ENCODE data around the gene AOPEP.

Gene AOPEP

DNA sequence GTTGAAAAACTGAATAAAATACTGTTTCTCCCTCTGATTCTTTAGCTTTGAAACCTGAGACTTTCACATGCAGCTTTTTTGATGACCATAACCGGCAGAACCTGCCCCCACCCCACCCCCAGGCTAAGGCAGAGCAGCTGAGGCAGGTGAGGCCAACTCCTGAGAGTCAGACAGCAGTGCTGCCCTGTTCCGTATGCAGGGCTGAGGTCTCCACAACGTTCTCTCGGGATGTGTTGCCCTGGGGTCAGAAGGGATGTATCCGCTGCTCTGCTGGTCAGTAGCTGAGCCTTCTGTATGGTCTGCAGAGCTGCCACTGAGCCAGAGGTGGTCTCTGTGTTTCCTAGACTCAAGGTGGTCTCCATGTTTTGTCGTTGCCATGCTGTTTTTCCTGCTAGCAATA lies 190.5 kb downstream of the AOPEP start:
- Histone ChIP-seq H3K27ac (peak overlapping the region in 13 of 21 experiments; percentile 11 to 92 (median 34)), H3K4me3 (no peak overlapping the region)

DNA sequence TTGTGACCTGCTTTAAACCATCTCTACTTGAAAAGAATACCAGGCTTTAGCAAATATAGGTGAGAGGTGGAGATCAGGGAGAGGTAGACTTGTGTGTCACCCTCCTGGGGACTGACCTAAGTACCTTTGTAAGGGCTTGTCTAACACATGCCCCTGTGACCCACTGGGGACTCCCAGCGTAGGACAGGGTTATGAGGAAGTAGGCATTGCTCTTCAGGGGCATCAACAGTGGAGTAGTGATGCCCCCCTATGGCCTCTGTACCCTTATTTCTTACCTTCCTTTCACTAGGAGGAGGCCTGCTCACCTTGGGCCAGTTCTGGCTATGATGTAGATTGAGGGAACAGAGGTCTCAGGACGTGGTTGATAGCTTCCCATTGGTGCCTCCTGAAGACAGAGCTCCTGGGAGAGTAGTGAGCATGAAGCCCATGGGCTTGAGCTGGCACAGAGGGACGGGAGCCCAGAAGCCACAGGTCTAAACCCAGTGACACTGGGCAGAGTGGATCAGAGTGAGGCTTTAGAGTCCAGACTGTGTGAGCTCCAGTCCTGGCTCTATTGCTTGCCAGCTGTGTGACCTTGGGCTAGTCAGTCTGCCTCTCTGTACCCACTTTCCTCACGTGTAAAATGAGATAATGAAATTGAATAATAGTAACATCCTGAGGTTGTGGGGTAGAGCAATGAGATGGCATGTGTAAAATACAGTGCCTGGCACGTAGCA lies 191.7 kb downstream of the AOPEP start:
- peak overlapping the region in 12 of 21 experiments; percentile 2 to 96 (median 82) for H3K27ac ChIP-seq
- H3K4me3 ChIP-seq: no peak overlapping the region

DNA sequence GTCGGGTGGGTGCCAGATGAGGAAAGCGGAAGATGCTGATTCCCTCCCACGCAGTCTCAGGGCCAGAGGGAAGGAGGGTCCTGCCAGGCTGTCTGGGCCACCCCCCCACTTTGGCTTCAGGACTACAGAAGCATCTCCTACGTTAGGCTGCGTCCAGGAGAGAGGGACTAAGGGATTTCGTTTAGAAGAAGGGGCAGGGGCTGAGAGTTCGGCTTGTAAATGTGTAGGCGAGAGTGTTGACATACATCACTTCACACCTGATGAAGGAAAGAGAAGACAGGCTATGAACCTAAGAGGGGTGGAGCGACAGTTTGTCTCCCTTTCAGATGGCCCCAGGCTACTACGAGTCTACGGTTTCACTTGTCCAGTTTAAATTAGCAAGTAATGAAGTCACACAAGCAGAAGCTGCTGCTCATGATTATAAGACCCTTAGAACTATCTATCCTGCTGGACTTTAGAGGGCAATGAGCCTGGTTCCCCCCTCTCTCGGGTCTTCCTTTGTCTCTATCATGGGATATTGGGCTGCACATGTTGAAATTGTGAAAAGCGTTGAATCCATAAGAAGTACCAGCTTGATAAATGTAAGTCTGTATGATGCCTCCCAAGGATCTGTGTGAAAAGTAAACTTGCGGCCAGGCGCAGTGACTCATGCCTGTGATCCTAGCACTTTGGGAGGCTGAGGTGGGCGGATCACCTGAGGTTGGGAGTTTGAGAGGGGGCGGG lies 193.0 kb downstream of the AOPEP start:
- H3K27ac ChIP-seq: peak overlapping the region in 20 of 21 experiments; percentile 59 to 96 (median 84)
- no peak overlapping the region for H3K4me3 ChIP-seq

DNA sequence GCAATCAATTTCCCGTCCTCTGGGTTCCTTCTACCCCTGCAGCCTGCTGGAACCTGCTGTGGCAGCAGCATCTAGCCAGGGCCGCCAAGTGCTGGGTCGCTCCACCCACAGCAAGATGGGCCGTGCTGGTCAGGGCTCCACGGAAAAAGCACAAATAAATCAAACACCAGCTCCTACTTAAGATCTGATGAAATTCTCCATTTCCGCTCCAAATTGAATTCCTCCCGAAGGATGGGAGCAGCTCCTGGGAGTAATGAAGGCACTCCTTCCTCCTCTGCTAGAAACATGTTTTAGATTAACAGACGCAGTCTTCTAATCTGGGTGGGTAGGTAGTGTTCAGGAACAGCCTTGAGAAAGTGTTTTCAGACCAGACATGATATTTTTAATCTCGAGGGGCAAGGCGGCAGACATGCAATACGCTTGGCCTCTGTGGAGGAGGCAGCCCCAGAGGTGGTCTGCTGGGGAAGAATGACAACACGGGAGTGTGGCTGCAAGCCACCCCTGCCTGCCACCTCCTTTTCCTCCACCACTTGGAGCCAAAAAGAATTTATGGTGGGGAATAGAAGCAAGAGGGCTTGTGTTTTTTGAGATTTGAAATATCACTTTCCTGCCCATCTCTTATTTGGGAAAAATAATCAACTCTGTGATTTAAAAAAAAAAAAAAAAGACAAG lies 194.1 kb downstream of the AOPEP start:
- Histone ChIP-seq H3K4me3 (no peak overlapping the region), H3K27ac (peak overlapping the region in 20 of 21 experiments; percentile 60 to 96 (median 84))

DNA sequence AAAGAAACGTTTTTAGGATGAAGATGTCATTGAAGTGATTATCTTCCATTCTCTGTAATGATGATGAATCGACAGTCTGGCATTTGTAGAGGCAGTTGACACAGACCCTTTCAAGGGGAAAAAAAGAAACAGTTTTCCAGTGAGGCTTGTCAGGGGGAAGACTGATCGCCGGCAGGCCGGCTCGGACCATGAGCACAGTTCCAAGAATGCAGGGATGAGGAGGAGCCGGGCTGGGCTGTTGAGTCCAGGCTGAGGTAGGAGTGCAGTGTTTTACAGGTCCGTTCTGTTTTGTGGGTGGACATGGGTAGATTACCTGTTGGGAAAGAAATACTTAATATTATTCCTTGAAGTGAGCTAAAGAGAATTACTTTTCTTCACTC lies 194.6 kb downstream of the AOPEP start:
- Histone ChIP-seq H3K4me3 (no peak overlapping the region), H3K27ac (peak overlapping the region in 20 of 21 experiments; percentile 60 to 96 (median 84))

DNA sequence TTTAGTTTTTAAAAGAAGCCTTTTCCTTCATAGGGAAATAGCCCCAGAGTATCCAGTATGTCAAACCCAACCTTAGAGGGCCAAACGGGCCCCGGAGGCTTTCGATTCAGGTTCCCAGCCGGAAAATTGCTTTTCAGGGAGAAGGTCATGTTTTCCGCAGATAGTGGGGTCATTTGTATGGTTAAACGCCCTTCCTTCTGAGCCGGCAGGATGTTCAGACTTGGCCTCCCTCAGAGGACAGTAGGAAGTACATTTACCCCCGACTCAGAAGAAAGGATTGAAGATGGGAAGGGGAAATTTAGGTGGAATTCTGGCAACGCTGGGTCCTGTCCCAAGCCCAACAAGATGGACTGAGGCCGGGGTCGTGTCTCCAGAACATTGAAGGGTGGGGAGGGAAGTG lies 195.2 kb downstream of the AOPEP start:
- Histone ChIP-seq H3K27ac (peak overlapping the region in 20 of 21 experiments; percentile 60 to 96 (median 84)), H3K4me3 (no peak overlapping the region)

DNA sequence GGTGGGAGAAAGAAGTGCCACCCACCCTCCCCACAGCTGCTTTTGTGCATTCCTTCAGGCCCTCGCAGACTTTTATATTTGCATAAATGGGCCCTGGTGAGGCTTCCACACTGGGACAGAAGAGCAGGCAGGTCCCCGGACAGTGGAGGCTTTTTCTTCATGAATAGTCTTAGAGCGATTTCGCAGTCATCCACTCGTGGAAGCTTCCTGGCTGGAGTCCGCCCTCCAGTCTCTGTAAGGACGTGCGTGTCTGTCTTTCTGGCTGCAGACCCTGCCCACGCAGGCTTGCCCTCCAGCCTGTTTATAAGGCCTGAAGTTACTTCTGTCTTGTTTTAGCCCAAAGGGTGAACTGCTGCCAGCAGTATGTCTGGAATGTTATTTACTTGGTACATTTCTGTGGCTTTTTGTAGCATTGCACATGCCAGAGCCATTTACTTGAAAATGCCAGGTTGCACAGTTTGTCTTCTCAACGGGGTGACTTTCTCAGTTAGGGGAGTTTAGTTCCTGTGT lies 195.7 kb downstream of the AOPEP start:
- no peak overlapping the region for H3K4me3 ChIP-seq
- peak overlapping the region in 20 of 21 experiments; percentile 60 to 96 (median 84) for H3K27ac ChIP-seq

DNA sequence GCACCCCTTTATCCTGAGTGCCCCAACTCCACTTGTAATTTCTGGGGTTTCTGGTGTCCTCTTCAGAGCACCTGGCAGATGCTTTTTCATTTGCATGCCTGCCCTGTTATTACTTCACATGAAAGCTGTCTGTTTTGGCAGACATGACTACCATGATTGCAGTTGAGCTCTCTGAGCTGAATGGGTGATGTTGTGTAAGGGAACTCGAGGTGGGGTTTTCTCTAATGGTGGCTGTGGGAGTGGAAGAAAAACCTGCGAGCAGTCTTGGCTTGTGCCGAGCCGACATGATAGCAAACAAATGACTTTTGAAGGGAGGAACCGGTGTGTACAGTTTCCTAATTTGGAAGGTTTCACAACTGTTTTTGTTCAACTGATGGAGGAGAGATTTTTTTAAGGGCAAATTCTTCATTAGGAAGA lies 196.2 kb downstream of the AOPEP start:
- Histone ChIP-seq H3K27ac (peak overlapping the region in 20 of 21 experiments; percentile 60 to 96 (median 84)), H3K4me3 (no peak overlapping the region)

DNA sequence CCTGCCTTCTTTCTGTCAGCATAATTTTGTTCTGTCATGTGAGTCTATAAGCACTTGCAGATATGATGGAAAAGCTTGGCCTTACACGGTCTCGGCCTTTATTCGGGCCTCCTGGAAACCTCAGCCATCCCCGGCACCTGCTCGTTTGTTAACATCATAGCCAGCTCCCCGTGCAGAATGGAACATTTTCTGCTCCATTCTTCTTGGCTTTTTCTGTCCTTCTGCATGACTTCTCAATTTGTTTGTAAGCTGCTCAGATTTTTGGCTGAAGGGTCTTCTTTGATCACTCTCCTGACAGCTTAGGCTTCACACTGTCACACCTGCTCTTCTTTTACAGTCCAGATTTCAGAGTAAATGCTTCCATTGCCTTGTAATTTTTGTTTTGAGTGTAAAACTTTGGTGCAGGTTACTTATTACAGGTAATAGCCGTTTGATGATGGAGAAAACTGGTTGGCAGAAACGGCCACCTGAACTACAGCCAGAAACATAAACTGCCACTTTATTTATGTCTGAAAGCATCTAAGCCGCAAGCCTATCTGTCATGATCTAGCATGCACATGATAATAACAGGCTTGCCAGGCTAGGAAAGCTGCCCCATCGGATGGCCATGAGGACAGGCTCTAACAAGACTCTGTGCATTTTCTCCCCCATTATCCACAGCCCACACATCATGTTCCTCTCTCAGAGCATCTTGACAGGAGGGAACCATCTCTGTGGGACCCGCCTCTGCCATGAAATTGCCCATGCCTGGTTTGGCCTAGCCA lies 197.0 kb downstream of the AOPEP start:
- Histone ChIP-seq H3K4me3 (no peak overlapping the region), H3K27ac (peak overlapping the region in 20 of 21 experiments; percentile 60 to 96 (median 84))

DNA sequence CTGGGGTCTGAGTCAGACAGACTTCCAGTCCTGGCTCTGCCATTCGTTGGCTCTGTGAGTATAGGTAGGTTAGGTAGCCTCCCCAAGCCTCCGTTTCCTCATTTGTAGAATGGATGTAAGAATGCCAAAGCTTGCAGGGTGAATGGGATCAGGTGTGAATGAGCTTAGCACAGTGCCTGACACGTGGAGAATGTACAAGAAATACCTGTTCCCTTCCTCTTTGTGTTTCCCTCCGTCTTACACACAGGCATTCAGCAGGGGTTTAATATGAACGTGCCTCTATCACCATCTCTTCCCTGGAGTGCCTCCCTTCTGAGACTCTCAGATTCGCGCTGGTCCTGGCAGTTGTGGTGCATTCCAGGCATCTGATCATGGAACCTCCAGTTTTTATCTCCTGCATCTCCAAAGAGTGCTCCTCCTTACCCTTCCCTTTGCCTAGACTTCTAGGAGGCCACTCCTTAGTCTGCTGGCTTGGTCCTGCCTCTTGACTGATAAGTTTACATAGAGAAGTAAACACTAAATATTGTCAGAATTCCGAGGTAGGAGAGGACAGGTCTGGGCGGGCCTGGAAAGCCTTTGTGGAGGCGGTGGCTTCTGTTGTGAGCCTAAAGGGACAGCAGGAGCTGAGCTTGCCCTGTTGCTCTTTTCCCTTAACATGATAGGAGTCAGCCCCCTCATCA lies 199.4 kb downstream of the AOPEP start:
- peak overlapping the region in 17 of 21 experiments; percentile 15 to 95 (median 64) for H3K27ac ChIP-seq

DNA sequence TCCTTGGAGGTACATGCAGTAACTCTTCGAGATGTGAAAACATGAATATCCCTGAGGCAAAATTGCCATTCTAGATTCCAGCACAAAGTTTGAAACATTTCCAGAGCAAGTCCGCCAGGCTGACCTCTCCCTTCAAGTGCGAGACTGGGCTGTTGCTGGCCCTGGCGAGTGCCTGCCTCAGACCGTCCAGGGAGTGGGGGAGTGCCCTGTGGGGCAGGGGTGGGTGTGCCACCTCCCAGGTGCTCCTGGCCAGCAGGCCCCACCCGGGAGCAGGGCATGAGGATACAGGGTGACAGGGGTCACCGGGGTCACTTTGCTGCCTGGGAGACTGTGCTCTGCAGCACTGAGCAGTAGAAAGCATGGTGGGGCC lies 199.9 kb downstream of the AOPEP start:
- Histone ChIP-seq H3K27ac (peak overlapping the region in 15 of 21 experiments; percentile 33 to 95 (median 62)), H3K4me3 (no peak overlapping the region)

More for the DNA sequence above, 199.4 kb downstream of the AOPEP start:
- no peak overlapping the region for H3K4me3 ChIP-seq

DNA sequence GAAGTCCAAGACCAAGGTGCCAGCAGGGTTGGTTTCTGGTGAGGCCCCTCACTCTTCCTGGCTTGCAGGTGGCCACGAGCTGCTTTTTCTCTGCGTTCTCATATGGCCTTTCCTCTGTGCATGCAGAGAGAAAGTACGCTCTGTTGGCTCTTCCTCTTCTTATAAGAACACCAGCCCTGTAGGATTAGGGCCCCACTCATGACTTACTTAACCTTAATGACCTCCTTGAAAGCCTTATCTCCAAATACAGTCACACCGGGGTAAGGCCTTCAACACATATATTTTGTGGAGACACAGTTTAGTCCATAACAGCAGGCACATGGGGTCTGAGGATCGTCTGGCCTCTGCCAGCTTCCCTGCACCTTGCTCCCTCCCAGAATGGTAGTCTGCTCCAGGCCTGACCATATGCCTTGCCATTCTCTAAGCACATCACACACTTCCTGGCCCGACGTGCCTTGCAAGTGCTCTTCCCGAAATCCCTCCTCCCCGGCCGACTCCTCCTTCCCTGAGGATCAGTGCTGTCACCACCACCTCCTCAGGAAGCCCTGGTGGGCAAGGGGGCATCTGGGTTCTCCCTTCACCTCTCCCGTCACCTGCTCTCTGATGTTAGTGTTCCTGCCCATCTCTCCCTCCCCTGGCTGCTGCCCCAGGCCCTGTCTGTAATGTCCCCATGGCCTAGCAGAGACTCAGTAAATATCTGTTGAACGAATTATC lies 200.7 kb downstream of the AOPEP start:
- Histone ChIP-seq H3K27ac (peak overlapping the region in 17 of 21 experiments; percentile 9 to 95 (median 60)), H3K4me3 (no peak overlapping the region)

DNA sequence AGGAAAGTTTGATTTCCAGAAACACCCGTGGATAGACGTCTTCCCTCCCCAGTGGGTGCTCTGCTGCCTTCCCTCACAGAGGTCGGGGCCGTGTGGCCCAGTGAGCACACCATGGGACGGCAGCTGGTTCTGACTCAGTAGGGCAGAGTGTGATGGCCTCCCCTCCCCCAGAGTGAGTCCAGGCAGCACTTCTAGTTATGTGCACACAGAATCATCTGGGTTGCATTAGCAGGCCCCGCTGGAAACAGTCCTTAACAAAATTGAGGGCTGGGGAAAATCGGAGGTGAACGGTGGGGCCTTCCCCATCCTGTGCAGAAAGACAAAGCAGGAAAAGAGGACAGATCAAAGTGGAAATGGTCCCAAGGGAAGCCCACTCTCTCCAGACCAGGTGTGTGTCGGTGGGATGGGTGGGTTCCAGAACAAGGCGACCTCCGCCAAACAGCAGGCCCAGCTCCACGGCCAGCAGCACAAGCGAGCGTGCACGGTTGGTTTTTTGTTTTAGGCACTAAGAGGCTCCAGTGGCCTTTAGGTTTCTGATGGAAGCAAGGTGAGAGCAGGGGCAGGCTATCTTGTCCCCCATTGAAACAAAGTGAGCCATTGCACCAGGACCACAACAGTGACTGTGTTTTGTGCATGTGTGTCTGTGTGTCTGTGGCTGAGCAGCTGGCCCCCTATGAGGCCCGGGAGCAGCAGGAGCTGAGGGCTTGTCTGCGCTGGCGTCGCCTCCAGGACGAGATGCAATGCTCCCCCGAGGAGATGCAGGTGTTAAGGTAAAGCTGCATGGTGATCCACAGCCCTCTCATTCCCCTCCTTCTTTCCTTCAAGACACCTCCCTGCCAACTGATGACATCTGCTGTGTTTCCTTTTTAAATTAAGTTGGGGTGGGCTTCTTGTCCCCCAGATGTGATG lies 201.5 kb downstream of the AOPEP start:
- Histone ChIP-seq H3K4me3 (no peak overlapping the region), H3K27ac (peak overlapping the region in 18 of 21 experiments; percentile 9 to 95 (median 68))

DNA sequence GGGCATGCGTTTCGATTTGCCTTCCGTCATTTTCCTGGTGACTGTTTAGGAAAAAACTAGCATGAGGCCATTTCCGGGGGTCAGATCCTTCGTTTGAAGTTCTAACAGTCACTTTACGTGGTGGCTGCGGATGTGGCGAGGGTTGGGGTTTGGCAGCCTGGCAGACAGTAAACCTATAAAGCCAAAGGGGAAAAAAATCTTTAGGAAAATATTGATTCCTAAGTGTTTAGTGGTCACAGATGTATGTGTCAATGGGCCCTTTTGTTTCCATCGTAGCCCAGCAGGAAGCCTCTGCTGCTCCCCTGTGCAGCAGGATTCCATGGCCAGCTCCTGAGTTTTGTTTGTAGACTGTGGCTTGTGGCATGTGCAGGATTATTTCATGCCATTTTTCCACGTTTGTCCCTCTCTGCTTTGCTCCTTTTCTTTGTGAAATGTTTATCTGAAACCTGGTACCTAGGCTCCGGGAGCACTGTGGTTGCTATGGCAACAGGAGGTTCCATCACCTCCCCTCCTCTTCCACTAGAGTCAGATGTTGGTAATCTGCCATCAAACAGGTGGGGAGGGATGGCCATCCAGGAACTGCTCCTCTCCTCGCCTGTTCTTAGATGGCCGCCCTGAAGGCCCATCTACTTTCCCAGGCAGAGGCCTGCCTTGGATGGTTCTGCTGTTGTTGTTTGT lies 202.3 kb downstream of the AOPEP start:
- H3K27ac ChIP-seq: peak overlapping the region in 17 of 21 experiments; percentile 7 to 95 (median 65)
- no peak overlapping the region for H3K4me3 ChIP-seq

DNA sequence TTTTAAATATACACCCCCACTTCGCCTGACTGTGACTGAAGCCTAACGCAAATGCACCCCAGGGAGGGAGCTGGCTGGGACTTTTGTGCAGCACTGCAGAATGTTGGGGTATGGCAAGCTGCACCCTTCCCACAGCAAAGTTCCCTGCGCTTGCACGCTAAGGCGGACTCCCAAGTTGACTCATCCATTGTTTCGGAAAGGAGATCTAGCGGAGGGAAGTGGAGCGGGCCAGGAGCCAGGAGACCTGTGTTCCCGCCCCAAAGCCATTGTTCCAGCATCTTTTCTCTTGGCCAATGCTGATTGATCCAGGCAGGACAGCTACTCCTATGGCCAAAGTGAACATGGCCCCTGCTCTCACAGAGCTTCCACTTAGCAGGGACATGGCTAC lies 202.9 kb downstream of the AOPEP start:
- H3K27ac ChIP-seq: peak overlapping the region in 18 of 21 experiments; percentile 10 to 95 (median 62)
- no peak overlapping the region for H3K4me3 ChIP-seq

DNA sequence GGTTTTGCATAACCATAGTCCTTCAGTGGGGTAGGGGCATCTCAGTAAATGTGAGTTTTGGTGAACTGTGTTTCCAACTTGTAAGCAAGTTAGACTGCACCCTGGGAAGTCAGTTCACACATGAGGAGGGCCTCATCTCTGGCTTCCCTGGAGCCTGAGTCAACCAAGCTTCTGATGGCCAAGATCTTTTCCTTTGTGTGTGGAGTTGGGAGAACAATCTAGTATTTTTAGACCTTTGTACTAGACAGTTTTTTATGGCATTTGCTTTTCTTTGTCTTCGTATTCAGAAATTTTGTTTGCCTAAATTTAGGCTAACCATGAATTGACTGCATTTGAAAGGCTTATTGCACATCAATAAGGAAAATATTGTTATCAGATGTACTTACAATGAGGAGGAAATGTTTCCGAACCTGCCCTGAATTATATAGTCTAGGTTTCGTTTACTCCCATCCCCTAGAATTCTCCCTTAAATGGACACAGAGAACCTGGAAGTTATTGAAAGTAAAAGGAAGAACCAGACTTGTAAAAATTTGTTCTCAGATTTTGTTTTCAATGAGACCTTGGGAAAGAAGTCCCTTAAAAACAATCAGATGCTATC lies 204.6 kb downstream of the AOPEP start:
- Histone ChIP-seq H3K27ac (peak overlapping the region in 13 of 21 experiments; percentile 20 to 92 (median 54)), H3K4me3 (no peak overlapping the region)
